ENCODE data around the gene ADAMTS12.

GRCh38 chr5:33827018-33827707 is 64.6 kb downstream of the ADAMTS12 start:
- TF ChIP-seq CTCF (optimal IDR thresholded peaks at IDR 0.05 in 1 of 3, IDR thresholded peaks at IDR 0.05 in 1 of 3, conservative IDR thresholded peaks at IDR 0.05 in 1 of 3; ENCODE audit: extremely low read depth in 1 of 3, insufficient read depth in 2 of 3, low read length in 3 of 3) = no peak
- TF ChIP-seq EZH2 (IDR thresholded peaks at IDR 0.05; ENCODE audit: low read length) = no peak
